Measurements from ENCODE around the gene NEK9.

The NEK9 gene

DNA sequence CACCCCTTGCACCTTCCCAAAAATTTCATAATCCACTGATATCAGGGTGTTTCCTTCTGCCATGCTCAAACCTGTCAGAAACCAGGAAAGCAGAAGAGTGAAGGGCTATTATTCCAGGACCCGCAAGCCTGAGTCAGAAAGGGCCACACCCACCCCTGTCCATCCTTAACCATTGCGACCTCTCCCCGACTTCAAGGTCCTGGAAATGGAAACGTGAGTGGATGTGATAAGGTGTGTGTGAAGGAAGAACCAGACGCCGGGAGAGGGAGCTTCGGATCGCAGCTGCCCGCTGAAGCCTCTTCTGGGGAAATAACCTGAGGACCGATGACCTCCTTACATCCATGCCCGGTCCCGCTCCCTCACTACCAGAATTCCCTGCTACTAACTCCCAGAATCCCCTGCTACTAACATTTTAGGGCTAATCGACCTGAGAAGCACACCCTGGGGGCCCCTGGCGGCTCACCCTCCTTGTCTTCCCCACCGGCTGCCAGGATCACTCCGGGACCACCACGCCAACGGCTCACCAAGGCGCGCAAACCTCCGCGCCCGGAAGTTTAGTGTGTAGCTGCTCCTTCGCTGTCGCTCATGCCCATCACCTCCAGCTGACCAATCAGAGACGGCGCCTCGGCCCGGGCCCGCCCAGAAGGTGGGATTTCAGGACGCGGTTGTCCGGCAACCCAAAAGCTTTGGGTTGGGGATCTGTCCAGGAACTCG is 63.2 kb downstream of the NEK9 start, which contains the start of gene ACYP1:
Gene ACYP1, minus strand, starts transcription at position 534 of the 714 bp plus-strand sequence. Its CDS starts 471 bp downstream, at position 63.
- peak; percentile 84 to 89 for DNase-seq

DNA sequence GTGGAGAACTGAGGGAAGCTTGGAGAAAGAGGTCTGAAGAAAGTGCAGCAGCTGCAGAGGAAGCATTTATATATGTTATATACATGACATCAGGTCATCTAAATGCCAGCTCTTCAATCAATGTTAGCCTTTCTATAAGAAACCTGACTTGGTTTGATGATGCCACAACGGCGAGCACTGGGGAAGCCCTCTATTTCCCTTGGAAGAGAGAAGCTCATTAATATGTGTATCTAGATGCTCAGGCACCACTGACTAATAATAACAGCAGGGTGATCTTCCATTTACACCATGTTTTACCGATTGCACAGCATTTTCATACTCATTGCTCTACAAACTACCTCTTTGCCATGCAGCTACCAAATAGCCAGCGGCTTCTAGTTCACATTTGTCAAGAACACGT is 63.8 kb downstream of the NEK9 start:
- no peak for DNase-seq

- no peak for DNase-seq
Measured at GRCh38 chr14:75060420-75060819, 66.4 kb downstream of the NEK9 start.

GRCh38 chr14:75059642-75060041 is 67.2 kb downstream of the NEK9 start:
- no peak for DNase-seq

GRCh38 chr14:75054421-75054820 is 72.4 kb downstream of the NEK9 start:
- DNase-seq: no peak

DNA sequence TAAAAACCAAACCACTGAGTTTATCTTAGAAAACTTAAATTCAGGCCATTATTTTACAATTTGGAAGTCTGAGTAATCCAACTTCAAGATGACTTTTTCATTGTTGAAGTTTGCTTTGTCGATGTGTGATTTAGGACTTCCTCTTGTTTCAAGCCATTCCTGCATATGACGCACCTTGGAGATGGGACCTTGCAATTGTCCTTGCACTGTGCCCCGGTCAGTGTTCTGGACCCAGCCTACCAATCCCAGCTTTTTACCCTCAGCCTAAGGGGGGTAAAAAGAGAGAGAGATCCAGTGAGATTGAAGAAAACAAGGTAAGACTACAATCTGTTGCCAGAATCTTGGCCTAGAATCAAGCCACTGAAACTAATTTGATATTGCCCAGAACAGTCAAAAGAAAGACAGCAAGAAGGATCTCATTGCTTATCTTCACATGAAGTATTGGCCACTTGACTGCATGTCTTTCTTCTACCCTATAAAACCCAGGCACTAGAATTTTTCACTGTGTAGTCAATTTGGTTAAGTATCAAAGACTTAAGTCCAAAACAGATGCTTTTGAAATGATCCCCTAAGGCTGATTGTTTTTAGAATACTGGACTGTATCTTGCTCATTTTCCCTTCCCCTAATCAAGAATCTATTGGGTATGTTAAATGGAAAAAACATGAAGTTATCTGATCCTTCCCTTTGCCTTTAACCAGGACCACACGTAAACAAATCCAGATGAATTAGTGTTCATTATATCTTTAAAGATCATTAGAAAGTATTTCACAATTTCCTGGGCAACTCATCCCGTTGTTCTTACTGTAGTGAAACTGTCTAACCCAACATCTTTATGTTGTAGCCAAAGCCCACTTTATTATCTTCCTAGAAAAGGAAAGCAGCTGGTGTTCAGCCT is 73.2 kb downstream of the NEK9 start:
- DNase-seq: no peak

GRCh38 chr14:75051556-75051899 is 75.3 kb downstream of the NEK9 start:
- DNase-seq: no peak

GRCh38 chr14:75050852-75051555 is 75.8 kb downstream of the NEK9 start, which contains the start of gene MLH3:
TSS of gene MLH3 (minus strand) at chr14:75051467. CDS start at chr14:75049655, 1,812 bp downstream.
- DNase-seq: peak; percentile 79 to 82

DNA sequence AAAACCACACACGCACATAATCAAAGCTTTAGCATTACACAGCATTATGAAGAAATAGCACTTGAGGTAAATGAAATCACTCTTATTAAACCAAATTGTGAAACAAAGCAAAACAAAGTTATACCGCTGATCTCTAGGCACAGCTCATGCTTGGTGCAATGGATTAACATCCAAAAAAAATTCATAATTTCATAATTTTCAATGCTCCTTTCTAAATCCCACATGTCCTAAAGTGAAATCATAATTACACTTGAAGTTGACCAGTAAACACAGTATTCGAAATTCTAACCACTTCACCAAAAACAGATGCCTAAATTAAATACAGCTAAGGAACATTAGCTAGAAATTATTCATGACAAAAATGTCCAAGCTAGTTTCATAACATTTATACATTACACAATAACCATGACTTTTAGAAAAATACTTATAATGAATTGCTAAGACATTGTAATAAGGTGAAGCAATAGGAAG is 77.1 kb downstream of the NEK9 start:
- no peak for DNase-seq

- DNase-seq: no peak
Measured at GRCh38 chr14:75049136-75049535, 77.7 kb downstream of the NEK9 start.

DNA sequence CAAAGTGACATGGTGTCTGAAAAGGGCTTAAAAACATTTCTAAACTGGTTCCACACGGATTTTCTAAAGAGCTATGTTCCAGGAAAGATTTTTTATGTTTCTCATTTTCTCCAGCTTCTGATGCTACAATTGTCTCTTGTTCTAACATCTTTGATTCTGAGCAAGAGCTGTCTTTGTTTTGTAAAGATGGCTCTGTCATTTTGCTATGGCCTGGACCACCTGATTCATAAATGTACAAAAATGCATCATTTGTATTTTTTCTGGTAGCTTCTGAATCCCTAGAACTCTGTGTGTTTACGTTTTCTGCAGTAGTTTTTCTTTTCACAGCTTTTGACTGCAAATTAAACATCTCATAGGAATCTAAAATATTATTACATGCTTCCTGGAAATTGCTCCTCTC is 78.7 kb downstream of the NEK9 start:
- DNase-seq: no peak

DNA sequence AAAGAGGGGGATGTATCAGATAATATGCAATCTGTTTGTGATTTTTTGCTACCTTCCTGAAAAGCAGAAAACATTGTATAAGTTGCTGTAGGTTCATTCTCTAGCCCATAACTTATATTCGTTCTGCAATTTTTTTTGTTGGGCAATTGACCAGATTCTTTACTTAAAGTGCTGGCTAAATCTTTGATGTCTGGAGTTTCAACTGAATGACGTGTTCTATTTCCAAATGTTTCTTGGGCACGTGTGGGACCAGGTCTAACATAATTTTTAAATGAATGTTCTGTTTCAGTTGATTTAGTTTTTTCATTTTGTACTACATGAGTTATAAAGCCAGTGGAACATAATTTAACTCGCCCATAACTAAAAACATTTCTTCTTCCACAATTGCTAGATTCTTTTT is 79.3 kb downstream of the NEK9 start:
- no peak for DNase-seq

DNA sequence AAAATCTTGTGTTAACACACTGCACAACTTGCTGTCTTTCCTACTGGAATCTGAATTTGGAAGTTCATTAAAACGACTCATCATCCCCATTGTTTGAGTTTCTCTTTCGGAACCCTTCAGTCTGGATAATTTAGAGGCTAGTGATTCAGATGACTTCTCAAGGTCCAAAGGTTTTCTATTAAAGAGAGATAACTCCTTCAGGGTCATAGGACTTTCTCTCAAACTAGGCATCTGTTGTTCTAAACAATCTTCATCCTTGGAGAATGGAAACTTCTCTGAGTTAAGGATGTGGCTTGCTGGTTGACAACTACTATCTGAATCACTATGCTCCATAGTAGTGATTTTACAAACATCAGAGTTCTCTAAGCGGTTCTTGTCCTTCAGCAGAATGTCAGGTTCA is 79.9 kb downstream of the NEK9 start:
- DNase-seq: no peak

DNA sequence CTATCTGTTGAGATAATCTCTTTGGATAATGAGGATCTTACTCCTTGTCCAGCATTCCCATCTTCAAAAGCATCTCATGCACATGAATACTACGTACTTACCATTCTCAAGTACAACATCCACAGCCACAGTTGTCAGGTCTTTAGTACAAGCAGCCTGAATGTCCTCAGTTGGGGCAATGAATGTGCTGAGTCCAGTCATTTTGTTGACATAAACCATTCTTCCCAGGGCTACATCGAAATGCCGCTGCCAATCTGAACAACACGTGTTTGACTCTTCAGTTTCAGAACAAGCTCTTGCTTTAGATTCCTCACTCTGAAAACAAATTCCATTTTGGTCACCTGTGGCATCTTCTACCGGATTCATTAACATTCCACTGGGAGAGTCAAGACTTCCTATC is 80.6 kb downstream of the NEK9 start:
- no peak for DNase-seq

DNA sequence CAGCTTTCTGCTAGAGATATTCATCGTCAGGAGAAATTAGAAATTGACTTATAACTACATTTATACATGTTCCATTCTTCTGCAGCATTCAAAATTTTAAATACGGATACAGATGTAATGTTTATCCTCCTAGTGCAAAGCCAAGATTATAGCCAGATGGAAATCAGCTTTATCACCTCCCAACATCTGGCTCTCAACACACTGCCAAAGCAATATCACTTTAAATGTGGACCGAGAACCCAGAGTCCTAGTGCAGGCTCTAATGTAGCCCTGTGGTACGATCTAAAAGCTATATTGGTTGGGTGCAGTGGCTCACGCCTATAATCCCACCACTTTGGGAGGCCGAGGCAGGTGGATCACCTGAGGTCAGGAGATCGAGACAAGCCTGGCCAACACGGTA is 82.1 kb downstream of the NEK9 start:
- no peak for DNase-seq

GRCh38 chr14:75044322-75044721 is 82.5 kb downstream of the NEK9 start:
- no peak for DNase-seq

DNA sequence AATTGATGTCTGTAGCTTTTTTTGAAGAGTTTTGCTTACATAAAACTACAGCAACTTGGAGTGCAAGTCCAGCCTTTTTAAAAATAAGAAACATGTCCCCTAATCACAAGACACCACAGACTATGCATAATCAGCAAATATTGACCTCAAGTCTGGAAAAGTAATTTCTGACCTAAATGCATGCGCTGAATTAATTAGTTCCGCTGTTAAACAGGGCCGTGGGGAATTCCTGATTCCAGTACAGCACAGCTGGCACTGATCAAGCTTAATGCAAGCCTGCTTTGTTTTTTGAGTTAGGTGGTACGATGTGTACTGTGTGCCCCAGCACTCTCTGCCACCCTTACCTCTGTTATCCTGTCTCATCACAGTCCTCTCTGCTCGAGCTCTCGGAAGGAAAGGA is 84.8 kb downstream of the NEK9 start:
- no peak for DNase-seq

GRCh38 chr14:75041613-75042012 is 85.2 kb downstream of the NEK9 start:
- DNase-seq: no peak

DNA sequence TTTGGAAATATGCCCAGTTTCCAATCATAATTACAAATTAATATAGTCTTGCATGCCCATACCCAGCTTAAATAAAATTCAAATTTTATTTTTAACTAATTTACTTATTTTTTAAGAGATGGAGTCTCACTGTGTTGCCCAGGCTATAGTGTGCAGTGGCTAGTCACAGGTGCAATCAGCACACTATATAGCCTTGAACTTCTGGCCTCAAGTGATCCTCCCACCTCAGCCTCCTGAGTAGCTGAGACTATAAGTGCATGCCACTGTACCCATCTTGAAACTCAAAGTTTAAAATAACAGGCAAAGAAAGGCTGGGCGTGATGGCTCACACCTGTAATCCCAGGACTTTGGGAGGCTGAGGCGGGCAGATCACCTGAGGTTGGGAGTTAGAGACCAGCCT is 85.9 kb downstream of the NEK9 start:
- DNase-seq: no peak

DNA sequence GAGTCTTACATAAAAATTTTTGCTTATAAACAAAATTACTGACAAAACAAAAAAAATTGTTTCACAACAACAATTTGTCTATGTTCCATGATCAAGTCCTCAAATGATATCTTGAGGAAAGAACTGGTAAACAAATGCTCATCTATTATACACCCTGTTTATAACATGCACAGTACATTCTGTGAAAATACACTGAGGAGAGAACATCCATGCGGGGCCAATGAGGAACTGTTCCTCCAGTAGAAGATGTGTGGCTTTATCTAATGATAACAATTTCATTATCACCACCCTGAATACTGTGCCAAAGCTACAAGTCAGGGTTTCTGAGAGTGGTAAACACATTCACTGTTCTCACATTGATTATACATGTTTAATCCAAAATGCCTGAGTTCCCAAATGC is 86.3 kb downstream of the NEK9 start:
- no peak for DNase-seq

DNA sequence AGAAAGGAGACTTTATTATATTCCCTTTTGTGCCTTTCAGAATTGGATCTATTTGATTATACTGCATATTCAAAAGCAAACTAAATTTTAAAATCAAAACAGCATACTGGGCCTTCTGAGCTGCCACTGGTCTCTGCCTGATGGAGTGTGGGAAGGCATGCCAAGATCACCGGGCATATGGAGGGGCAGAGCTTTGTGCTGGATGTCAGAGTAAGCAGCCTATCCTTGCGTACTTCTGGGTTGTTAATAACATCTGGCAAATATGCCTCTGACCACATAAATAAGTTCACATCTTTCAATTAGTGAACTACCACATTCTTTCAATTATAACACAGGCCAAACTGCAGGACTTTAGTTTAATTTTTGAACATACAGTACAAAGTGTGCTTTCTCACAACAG is 93.9 kb downstream of the NEK9 start:
- no peak for DNase-seq

DNA sequence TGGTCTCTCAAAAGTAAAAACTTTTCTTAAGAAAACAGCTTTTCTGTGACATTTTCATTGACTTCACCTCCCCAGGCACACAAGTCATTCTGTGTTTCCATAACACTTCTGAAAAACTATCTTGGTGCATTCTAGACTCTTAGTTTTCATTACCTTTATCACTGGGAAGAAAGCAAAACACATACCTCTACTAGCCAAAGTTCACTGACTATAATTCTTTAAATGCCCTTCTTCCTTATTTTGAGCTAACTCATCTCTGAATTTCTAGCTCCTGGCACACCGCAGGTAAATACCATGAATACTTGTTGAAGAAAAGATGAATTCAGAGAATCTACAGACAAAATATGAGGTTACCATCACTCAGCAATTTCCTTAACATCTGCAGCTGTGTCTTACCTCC is 96.7 kb downstream of the NEK9 start:
- DNase-seq: no peak

All from activated CD4-positive, alpha-beta T cell treated with anti-CD3 and anti-CD28 coated beads for 4 hours (primary cell).